Kasumi-1 (cell line): Measurements from ENCODE around the gene ACACA.
A peak's percentile ranks its signal among the peaks of the same experiment; 100 is the strongest.

Source experiments
- DNase-seq, 2 experiments: peaks; one replicate each; lab custom pipeline; 2025; lab: John Stamatoyannopoulos, UW

ACACA gene

GRCh38 chr17:37231887-37232286 lies 174.7 kb downstream of the ACACA start:
- no peak for DNase-seq

- DNase-seq = no peak
These were observed 176.0 kb downstream of the ACACA start for GRCh38 chr17:37230633-37231032.

GRCh38 chr17:37225465-37225864 lies 181.2 kb downstream of the ACACA start:
- DNase-seq = no peak

GRCh38 chr17:37221865-37222264 lies 184.8 kb downstream of the ACACA start:
- DNase-seq = peak in 1 of 2 experiments; percentile 19

- DNase-seq = peak; percentile 26 to 49
These were observed 186.1 kb downstream of the ACACA start for GRCh38 chr17:37220607-37220953.

- no peak for DNase-seq
These were observed 186.6 kb downstream of the ACACA start for GRCh38 chr17:37219876-37220606.

GRCh38 chr17:37218849-37219248 lies 187.8 kb downstream of the ACACA start:
- no peak for DNase-seq

- DNase-seq = no peak
These were observed 192.2 kb downstream of the ACACA start for GRCh38 chr17:37214416-37214815.

GRCh38 chr17:37213927-37214326 lies 192.7 kb downstream of the ACACA start:
- no peak for DNase-seq

- peak; percentile 13 to 41 for DNase-seq
These were observed 194.5 kb downstream of the ACACA start for GRCh38 chr17:37212179-37212578.

GRCh38 chr17:37211136-37211535 lies 195.5 kb downstream of the ACACA start:
- peak in 1 of 2 experiments; percentile 8 for DNase-seq

- no peak for DNase-seq
These were observed 199.5 kb downstream of the ACACA start for GRCh38 chr17:37207103-37207502.

- DNase-seq = no peak
These were observed 200.3 kb downstream of the ACACA start for GRCh38 chr17:37206299-37206698.

- no peak for DNase-seq
These were observed 206.1 kb downstream of the ACACA start for GRCh38 chr17:37200497-37200896.

GRCh38 chr17:37197336-37197735 lies 209.3 kb downstream of the ACACA start:
- DNase-seq = peak; percentile 43 to 68

GRCh38 chr17:37194208-37194607 lies 212.4 kb downstream of the ACACA start:
- peak; percentile 7 to 19 for DNase-seq

- no peak for DNase-seq
These were observed 215.4 kb downstream of the ACACA start for GRCh38 chr17:37191219-37191618.

- DNase-seq = no peak
These were observed 216.1 kb downstream of the ACACA start for GRCh38 chr17:37190493-37190892.

GRCh38 chr17:37188157-37188556 lies 218.5 kb downstream of the ACACA start:
- DNase-seq = no peak

- DNase-seq = no peak
These were observed 219.4 kb downstream of the ACACA start for GRCh38 chr17:37187262-37187661.

- no peak for DNase-seq
These were observed 223.7 kb downstream of the ACACA start for GRCh38 chr17:37182786-37183465.

GRCh38 chr17:37180376-37180775 lies 226.3 kb downstream of the ACACA start:
- DNase-seq = no peak

GRCh38 chr17:37179893-37180292 lies 226.7 kb downstream of the ACACA start:
- no peak for DNase-seq
